GM21529 (cell line): ENCODE results near the gene PRR3.
A peak's percentile ranks its signal among the peaks of the same experiment; 100 is the strongest.
"Not testable (repeated sequence)": the region's sequence is repeated elsewhere in the genome, so short reads cannot be mapped to it uniquely, and the experiment has no call there.

ENCODE experiments used
- ATAC-seq: cut with Tn5 transposase; IDR thresholded peaks from one replicate; pipeline ENCODE4 v1.9.1; 2021; ENCODE audit not compliant: unreplicated experiment

PRR3 gene

GRCh38 chr6:30556906-30557682 lies at the start of gene PRR3:
Gene PRR3, plus strand, starts transcription at chr6:30557295. Its CDS starts 50 bp downstream, at chr6:30557345.
- peak; percentile 64 for ATAC-seq

DNA sequence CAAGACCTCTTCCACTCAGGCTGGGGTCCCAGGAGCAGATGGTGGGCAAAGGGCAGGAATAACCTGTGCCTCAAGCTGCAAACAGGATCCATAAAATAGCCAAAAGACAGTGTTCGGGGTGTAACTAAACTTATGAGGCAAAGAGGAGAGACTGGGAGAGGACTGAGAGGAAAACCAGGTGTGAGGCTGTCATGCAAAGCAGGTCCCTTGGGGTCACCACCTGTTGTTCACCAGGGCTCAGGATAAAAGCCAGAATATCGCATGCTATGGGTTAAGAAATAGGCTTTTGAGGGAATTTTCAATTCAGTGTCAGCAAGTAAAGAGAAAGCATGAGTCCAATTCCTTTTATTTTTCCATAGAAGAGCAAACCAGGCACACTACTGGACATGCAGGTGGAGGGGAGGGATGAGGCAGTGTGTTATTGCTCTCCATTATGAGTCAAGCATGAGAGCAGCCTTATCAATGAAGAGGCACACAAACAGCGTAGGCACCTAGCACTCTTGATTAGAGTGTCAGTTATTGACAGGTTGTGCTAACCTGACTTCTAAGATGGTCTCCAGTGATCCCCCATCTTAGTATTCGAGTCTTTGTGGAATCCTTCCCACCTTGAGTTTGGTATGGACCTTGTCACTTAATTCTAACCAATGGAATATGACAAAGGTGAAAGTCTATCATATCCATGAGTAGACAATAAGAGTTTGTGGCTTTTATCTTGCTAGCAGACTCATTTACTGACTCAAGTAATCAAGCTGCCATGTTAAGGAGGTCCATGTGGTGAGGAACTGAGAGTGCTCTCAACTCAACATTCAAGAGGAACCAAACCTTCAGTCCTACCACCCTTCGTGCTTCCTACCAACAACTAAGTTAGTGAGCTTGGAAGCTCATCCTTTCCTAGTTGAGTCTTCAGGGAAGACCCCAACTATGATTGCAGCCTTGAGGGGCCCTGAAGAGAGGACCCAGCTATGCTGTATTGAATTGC lies 49.0 kb upstream of the PRR3 start:
- ATAC-seq: no peak

- ATAC-seq: no peak
Measured at GRCh38 chr6:30508890-30509736, 48.0 kb upstream of the PRR3 start.

GRCh38 chr6:30510419-30511168 lies 46.5 kb upstream of the PRR3 start:
- no peak for ATAC-seq

- no peak for ATAC-seq
Measured at GRCh38 chr6:30511169-30511546, 45.9 kb upstream of the PRR3 start.

DNA sequence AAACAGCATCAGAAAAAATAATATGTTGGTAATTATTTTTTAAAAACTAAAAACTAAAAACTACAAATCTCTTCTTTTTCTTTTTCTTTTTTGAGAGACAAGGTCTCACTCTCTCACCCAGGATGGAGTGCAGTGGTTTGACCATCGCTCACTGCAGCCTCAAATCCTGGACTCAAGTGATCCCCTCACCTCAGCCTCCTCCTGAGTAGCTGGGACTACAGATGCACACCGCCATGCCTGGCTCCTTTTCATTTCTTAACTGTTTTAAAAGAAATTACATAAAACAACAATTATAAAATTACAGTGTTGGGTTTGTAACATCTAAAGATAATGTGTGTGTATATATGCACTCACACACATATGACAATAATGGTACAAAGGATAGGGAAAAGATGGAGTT lies 43.6 kb upstream of the PRR3 start:
- ATAC-seq: no peak

DNA sequence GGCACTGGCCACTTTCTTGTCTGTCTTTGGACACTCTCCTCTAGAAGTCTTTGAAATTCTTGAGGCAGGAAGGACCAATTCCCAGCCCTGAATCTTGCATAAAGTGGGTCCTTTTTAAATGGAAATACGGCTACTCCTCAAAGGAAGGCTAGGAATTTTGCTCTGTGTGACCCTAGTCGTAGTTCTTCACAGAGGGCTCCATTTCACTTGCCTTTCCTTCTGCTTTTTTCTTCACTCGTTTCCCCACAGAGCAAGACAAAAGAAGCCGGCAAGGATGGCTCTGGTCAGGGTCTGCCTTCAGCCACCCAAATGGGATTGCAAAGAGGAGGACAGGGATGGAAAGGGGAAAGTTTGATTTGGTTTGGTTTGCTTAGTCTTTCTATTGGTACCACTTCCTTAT lies 42.0 kb upstream of the PRR3 start:
- ATAC-seq: no peak

GRCh38 chr6:30515944-30516753 lies 40.9 kb upstream of the PRR3 start:
- peak; percentile 80 for ATAC-seq

GRCh38 chr6:30516754-30517076 lies 40.4 kb upstream of the PRR3 start:
- ATAC-seq: not testable (repeated sequence)

GRCh38 chr6:30517767-30518504 lies 39.2 kb upstream of the PRR3 start:
- not testable (repeated sequence) for ATAC-seq

- not testable (repeated sequence) for ATAC-seq
Measured at GRCh38 chr6:30518505-30519145, 38.5 kb upstream of the PRR3 start.

DNA sequence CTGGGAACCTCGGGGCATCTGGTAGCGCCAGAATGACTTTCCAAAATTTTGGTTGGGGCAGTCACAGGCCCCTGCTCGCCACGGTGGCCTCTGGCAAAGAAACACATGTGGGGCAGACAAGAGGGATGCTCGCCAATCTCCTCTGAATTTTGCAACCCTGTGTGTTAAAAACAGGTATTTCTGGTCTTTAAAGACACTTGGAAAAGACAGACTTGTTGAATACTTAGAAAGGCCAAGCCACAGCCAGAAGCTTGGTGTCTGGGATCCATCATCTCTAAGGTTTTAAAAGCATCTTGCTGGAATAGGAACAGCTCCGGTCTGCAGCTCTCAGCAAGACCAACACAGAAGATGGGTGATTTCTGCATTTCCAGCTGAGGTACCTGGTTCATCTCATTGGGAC lies 36.6 kb upstream of the PRR3 start:
- no peak for ATAC-seq

DNA sequence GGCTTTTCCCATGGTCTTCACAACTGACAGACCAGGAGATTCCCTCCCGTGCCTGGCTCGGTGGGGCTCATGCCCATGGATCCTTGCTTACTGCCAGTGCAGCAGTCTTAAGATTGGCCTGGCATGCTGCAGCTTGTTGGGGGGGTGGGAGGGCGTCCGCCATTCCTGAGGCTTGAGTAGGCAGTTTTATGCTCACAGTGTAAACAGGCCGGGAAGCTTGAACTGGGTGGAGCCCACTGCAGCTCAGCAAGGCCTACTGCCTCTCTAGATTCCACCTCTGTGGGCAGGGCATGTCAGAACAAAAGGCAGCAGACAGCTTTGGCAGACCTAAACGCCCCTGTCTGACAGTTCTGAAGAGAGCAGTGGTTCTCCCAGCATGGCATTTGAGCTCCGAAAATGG lies 36.0 kb upstream of the PRR3 start:
- ATAC-seq: not testable (repeated sequence)

GRCh38 chr6:30521952-30522351 lies 35.1 kb upstream of the PRR3 start:
- not testable (repeated sequence) for ATAC-seq

DNA sequence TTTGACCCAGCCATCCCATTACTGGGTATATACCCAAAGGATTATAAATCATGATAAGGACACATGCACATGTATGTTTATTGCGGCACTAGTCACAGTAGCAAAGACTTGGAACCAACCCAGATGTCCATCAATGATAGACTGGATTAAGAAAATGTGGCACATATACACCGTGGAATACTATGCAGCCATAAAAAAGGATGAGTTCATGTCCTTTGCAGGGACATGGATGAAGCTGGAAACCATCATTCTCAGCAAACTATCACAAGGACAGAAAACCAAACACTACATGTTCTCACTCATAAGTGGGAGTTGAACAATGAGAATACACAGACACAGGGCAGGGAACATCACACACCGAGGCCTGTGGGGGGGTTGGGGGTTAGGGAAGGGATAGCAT lies 30.7 kb upstream of the PRR3 start:
- ATAC-seq: not testable (repeated sequence)

DNA sequence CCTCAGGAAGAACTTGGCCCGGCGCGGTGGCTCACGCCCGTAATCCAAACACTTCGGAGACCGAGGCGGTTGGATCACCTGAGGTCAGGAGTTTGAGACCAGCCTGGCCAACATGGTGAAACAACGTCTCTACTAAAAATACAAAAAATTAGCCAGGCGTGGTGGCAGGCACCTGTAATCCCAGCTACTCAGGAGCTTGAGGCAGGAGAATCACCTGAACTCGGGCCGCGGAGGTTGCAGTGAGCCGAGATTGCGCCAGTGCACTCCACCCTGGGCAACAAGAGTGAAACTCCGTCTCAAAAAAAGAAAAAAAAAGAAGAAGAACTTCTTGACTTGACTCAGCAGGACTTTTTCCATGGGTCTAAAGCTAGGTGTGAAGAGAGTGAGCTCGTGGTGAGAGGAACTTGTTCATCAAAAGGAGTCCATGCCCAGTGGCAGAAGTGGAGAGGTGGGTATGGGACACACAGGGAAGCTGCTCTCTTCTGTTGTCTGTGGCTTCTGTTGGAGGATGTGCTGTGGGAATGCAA lies 27.7 kb upstream of the PRR3 start:
- ATAC-seq: not testable (repeated sequence)

GRCh38 chr6:30530014-30530413 lies 27.1 kb upstream of the PRR3 start:
- no peak for ATAC-seq
